Neural progenitor cell (in vitro differentiated cells): Measurements from ENCODE around the gene AHRR. TPM values are rescaled to one million over a fixed set of nuclear protein-coding genes. Genes with fewer than 3 reads are reported as not detected.

Source experiments
- DNase-seq: peaks from one replicate; pipeline ENCODE4 v3.0.0-alpha.2; 2016; ENCODE audit warnings: low spot score
- H2AFZ ChIP-seq: fragments of 200-600 bp; sonication (generic); replicated peaks from 2 replicates; pipeline ENCODE4 v1.6.1; 2016; ENCODE audit warnings: antibody characterized with exemption
- H3F3A ChIP-seq: fragments of 200-600 bp; sonication (generic); 2 replicates; pipeline ENCODE4 v1.6.1; 2016; ENCODE audit warnings: antibody characterized with exemption, low read depth
- H3K27ac ChIP-seq: fragments of 200-600 bp; sonication (generic); 2 replicates; pipeline ENCODE4 v1.5.1; 2016; ENCODE audit warnings: mild to moderate bottlenecking
- H3K27me3 ChIP-seq: fragments of 200-600 bp; sonication (generic); 2 replicates; pipeline ENCODE4 v1.6.1; 2016; ENCODE audit warnings: mild to moderate bottlenecking, moderate library complexity
- H3K36me3 ChIP-seq: fragments of 200-600 bp; sonication (generic); 2 replicates; pipeline ENCODE4 v1.5.1; 2016
- H3K4me1 ChIP-seq: fragments of 200-600 bp; sonication (generic); 2 replicates; pipeline ENCODE4 v1.6.1; 2016; ENCODE audit warnings: mixed run types
- H3K4me2 ChIP-seq: fragments of 200-600 bp; sonication (generic); 2 replicates; pipeline ENCODE4 v1.6.1; 2016
- H3K4me3 ChIP-seq: fragments of 200-600 bp; sonication (generic); 2 replicates; pipeline ENCODE4 v1.5.1; 2016
- H3K79me2 ChIP-seq: fragments of 200-600 bp; sonication (generic); 2 replicates; pipeline ENCODE4 v1.6.1; 2016; ENCODE audit warnings: low read depth
- H3K9ac ChIP-seq: fragments of 200-600 bp; sonication (generic); 2 replicates; pipeline ENCODE4 v1.6.1; 2016
- H3K9me3 ChIP-seq: fragments of 200-600 bp; sonication (generic); 2 replicates; pipeline ENCODE4 v1.5.1; 2016; ENCODE audit warnings: low read depth
- H4K20me1 ChIP-seq: fragments of 200-600 bp; sonication (generic); 2 replicates; pipeline ENCODE4 v1.6.1; 2016; ENCODE audit warnings: low read depth
- H3K27ac Mint-ChIP-seq: 3 replicates; pipeline ENCODE4 v1.8.0; 2021; ENCODE audit warnings: mixed read lengths
- H3K27me3 Mint-ChIP-seq: 2 replicates; pipeline ENCODE4 v1.8.0; 2022; ENCODE audit warnings: low read depth, mild to moderate bottlenecking, inconsistent platforms, moderate library complexity, mixed read lengths; ENCODE audit not compliant: insufficient read depth
- H3K36me3 Mint-ChIP-seq: 3 replicates; pipeline ENCODE4 v1.8.0; 2021; ENCODE audit warnings: mixed read lengths
- H3K4me1 Mint-ChIP-seq: 3 replicates; pipeline ENCODE4 v1.8.0; 2021; ENCODE audit warnings: mixed read lengths
- H3K4me3 Mint-ChIP-seq: 3 replicates; pipeline ENCODE4 v1.8.0; 2021; ENCODE audit warnings: mild to moderate bottlenecking, moderate library complexity, mixed read lengths
- H3K9me3 Mint-ChIP-seq: 3 replicates; pipeline ENCODE4 v1.8.0; 2020; ENCODE audit warnings: mixed read lengths
- EZH2 ChIP-seq: fragments of 200-600 bp; sonication (generic); IDR thresholded peaks from 2 replicates; pipeline ENCODE4 v1.6.1; 2017; ENCODE audit warnings: antibody characterized with exemption, mild to moderate bottlenecking, moderate library complexity
- EZH2phosphoT487 ChIP-seq: fragments of 200-600 bp; sonication (generic); IDR thresholded peaks from 2 replicates; pipeline ENCODE4 v1.6.1; 2017; ENCODE audit warnings: antibody characterized with exemption
- total RNA-seq: library from RNA; depleted of rRNA; stranded (reverse); fragments of >200 nt; gene quantifications from 2 replicates; pipeline ENCODE4 v1.2.3, GENCODE V29; 2015; ENCODE audit warnings: low replicate concordance
- TF ChIP-seq, protein P1 (sequence below): fragments of 200-600 bp; sonication (generic); IDR thresholded peaks from 2 replicates; pipeline ENCODE4 v1.5.1; 2017; ENCODE audit warnings: antibody characterized with exemption, mild to moderate bottlenecking

AHRR gene
- total RNA-seq, 1 donor from 2014 or later: 0.34 TPM

DNA sequence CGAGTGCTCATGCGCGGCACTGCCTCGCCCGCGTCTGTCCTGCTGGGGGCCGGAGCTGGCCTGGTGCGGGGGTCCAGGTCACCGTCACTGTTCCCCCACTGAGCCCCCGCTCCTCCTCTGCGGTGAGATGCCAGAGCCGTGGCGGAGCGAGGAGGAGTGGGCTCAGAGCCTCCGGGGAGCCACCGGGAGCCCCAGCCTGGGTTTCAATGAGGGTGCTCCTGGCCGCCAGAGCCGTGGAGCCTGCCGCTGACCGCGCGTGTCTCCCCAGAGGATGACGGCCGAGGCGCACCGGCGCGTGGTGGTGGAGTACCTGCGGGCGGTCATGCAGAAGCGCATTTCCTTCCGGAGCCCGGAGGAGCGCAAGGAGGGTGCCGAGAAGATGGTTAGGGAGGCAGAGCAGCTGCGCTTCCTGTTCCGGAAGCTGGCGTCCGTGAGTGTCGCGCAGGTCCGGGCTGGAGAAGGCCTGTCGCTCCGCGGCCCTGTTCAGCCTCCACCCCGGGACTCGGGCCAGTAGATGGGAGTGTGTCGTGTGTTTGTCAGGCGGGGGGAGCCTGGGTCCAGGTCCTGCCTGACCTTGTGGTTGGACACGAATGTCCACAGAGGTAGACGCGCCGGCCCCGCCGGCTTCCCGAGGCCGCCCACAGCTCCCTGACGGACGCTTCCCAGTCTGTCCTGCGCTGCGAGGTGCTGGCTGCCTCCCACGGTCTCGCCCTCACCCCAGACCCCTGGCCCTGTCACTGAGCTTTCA lies 143.5 kb downstream of the AHRR start:
- no peak overlapping the region for H3K27ac ChIP-seq
- Mint-ChIP-seq H3K4me1 (no peaks in the 10 kb centered on the region), H3K27ac (no peak overlapping the region), H3K9me3 (no peaks in the 10 kb centered on the region), H3K4me3 (no peak overlapping the region), H3K36me3 (peaks cover 15% of the 10 kb centered on the region), H3K27me3 (peaks cover 2% of the 10 kb centered on the region)
- no peaks in the 10 kb centered on the region for H3K36me3 ChIP-seq
- H3K4me1 ChIP-seq: no peaks in the 10 kb centered on the region
- H2AFZ ChIP-seq: no peak overlapping the region
- H4K20me1 ChIP-seq: no peaks in the 10 kb centered on the region
- no peak for DNase-seq
- H3K79me2 ChIP-seq: no peaks in the 10 kb centered on the region
- H3K9ac ChIP-seq: no peak overlapping the region
- H3K4me3 ChIP-seq: no peak overlapping the region
- no peaks in the 10 kb centered on the region for H3K27me3 ChIP-seq
- H3K4me2 ChIP-seq: no peak overlapping the region
- no peaks in the 10 kb centered on the region for H3F3A ChIP-seq
- TF ChIP-seq EZH2 (no peak), EZH2phosphoT487 (no peak)
- TF ChIP-seq, protein P1, sequence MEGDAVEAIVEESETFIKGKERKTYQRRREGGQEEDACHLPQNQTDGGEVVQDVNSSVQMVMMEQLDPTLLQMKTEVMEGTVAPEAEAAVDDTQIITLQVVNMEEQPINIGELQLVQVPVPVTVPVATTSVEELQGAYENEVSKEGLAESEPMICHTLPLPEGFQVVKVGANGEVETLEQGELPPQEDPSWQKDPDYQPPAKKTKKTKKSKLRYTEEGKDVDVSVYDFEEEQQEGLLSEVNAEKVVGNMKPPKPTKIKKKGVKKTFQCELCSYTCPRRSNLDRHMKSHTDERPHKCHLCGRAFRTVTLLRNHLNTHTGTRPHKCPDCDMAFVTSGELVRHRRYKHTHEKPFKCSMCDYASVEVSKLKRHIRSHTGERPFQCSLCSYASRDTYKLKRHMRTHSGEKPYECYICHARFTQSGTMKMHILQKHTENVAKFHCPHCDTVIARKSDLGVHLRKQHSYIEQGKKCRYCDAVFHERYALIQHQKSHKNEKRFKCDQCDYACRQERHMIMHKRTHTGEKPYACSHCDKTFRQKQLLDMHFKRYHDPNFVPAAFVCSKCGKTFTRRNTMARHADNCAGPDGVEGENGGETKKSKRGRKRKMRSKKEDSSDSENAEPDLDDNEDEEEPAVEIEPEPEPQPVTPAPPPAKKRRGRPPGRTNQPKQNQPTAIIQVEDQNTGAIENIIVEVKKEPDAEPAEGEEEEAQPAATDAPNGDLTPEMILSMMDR: no peak
- H3K9me3 ChIP-seq: no peaks in the 10 kb centered on the region

DNA sequence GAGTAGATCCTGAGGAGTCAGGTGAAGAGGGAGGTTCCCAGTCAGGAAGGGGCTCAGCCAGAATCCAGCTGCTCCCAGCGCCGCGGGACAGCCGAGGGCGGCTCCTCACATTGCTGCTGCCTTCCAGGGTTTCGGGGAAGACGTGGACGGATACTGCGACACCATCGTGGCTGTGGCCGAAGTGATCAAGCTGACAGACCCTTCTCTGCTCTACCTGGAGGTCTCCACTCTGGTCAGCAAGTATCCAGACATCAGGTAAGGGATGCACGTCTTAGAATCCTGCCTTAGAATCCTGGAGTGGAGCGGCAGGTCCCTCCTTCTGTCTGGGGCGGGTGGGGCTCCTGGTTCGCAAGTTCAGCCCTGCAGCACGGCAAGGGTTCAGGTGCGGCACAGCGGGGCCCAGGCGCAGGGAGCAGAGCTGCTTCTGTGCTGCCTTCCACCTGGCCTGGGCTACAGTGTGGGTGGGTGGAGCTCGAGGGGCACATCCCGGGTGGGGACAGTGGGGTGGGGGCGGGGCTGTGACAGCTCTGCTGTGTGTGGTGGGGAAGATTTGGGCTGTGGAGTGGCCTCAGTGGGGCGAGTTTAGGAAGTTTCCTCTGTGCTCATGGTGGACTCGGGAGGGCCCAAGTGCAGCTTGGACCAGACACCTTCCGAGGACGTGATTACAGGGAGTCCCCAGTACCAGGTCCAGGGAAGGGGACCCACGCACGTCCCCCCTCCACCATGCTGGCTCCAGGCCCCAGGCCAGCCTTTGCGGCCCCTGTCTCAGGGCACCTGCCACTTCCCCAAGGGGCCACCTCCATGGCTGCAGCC lies 144.3 kb downstream of the AHRR start:
- H3K9ac ChIP-seq: no peak overlapping the region
- H3K79me2 ChIP-seq: no peaks in the 10 kb centered on the region
- TF ChIP-seq, protein P1: no peak
- TF ChIP-seq EZH2phosphoT487 (no peak), EZH2 (no peak)
- no peaks in the 10 kb centered on the region for H3K9me3 Mint-ChIP-seq
- H4K20me1 ChIP-seq: peaks cover under 1% of the 10 kb centered on the region
- H3K27ac Mint-ChIP-seq: no peak overlapping the region
- H3K36me3 ChIP-seq: no peaks in the 10 kb centered on the region
- no peak overlapping the region for H3K4me3 Mint-ChIP-seq
- no peaks in the 10 kb centered on the region for H3K4me1 ChIP-seq
- no peaks in the 10 kb centered on the region for H3K9me3 ChIP-seq
- no peaks in the 10 kb centered on the region for H3F3A ChIP-seq
- peaks cover 2% of the 10 kb centered on the region for H3K27me3 Mint-ChIP-seq
- no peak for DNase-seq
- H3K27me3 ChIP-seq: no peaks in the 10 kb centered on the region
- H3K36me3 Mint-ChIP-seq: peaks cover 12% of the 10 kb centered on the region
- no peak overlapping the region for H2AFZ ChIP-seq
- H3K4me2 ChIP-seq: no peak overlapping the region
- H3K4me3 ChIP-seq: no peak overlapping the region
- H3K4me1 Mint-ChIP-seq: peaks cover 3% of the 10 kb centered on the region
- no peak overlapping the region for H3K27ac ChIP-seq

DNA sequence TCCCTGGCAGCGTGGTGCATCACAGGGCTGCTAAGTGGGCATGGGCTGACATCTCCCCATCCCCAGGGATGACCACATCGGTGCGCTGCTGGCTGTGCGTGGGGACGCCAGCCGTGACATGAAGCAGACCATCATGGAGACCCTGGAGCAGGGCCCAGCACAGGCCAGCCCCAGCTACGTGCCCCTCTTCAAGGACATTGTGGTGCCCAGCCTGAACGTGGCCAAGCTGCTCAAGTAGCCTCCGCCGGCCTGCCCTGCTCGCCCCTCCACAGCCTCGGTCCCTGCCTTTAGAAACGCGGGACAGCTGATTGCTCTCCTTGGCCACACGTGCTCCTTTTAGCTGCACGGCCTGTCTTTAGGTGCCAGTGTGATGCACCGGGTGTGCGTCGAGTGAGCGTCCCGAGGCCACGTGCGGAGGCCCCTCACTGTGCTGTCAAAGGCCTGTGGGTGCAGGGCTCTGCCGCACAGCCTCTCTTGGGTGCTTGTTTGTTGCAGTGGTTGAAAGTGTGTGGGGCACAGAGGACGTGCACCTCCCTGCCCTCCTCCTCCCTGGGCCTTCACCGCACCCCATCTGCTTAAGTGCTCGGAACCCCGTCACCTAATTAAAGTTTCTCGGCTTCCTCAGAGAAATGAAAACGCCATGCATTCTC lies 145.3 kb downstream of the AHRR start:
- no peak overlapping the region for H3K9ac ChIP-seq
- peaks cover 1% of the 10 kb centered on the region for H3K4me1 ChIP-seq
- peaks cover 6% of the 10 kb centered on the region for H3F3A ChIP-seq
- H3K27me3 ChIP-seq: no peaks in the 10 kb centered on the region
- H4K20me1 ChIP-seq: peaks cover 11% of the 10 kb centered on the region
- Mint-ChIP-seq H3K36me3 (peaks cover 10% of the 10 kb centered on the region), H3K9me3 (no peaks in the 10 kb centered on the region), H3K27ac (no peak overlapping the region), H3K4me3 (no peak overlapping the region), H3K27me3 (peaks cover 4% of the 10 kb centered on the region), H3K4me1 (peaks cover 10% of the 10 kb centered on the region)
- H3K79me2 ChIP-seq: no peaks in the 10 kb centered on the region
- TF ChIP-seq EZH2: no peak
- TF ChIP-seq, protein P1: no peak
- no peak for TF ChIP-seq EZH2phosphoT487
- H2AFZ ChIP-seq: no peak overlapping the region
- H3K9me3 ChIP-seq: no peaks in the 10 kb centered on the region
- H3K4me3 ChIP-seq: no peak overlapping the region
- no peak overlapping the region for H3K4me2 ChIP-seq
- no peak overlapping the region for H3K27ac ChIP-seq
- no peak for DNase-seq
- H3K36me3 ChIP-seq: no peaks in the 10 kb centered on the region
